HEK293T (cell line): ENCODE results near the gene CCDC80.

ENCODE experiments used
- FOXM1 ChIP-seq: fragments of 450-650 bp; IDR thresholded peaks from 2 replicates; pipeline ENCODE4 v1.6.1; 2017; ENCODE audit warnings: mild to moderate bottlenecking, borderline replicate concordance
- NFRKB ChIP-seq: fragments of 450-650 bp; IDR thresholded peaks from 2 replicates; pipeline ENCODE4 v1.6.1; 2016; ENCODE audit warnings: mild to moderate bottlenecking, moderate library complexity
- SP1 ChIP-seq: fragments of 450-650 bp; IDR thresholded peaks from 2 replicates; pipeline ENCODE4 v1.6.1; 2017

DNA sequence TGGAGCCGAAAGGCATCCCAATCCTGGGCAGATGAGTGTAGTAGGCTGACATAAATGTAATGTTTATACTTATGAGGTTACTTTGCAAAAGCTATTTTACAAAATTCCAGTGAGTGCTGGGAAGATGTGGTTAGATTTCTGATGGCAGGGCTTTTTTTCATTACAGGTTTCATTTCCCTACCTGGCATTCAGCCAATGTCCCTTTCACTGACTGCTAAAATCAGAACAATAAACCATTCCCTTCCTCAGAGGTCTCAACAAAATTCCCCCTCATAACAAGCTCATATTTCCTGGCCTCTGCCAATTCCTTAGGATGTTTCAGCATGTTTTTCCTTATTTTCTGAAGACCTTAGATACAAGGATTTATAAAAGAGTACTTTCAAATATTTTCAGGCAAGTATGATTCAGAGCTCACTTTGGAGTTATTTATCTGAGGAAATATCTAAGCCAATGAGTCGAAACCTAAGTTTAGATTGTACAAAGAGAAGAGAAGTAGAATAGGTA is 40.9 kb upstream of the CCDC80 start:
- TF ChIP-seq FOXM1 (no peak), NFRKB (no peak), SP1 (no peak)
